ENCODE data around the gene SYCP1.
A peak's percentile ranks its signal among the peaks of the same experiment; 100 is the strongest.
"Not testable (repeated sequence)": the region's sequence is repeated elsewhere in the genome, so short reads cannot be mapped to it uniquely, and the experiment has no call there.

The SYCP1 gene

GRCh38 chr1:114979278-114979891 is 124.7 kb downstream of the SYCP1 start:
- DNase-seq (ENCODE audit: low spot score), result peak; percentile 65

GRCh38 chr1:114982251-114982650 is 127.6 kb downstream of the SYCP1 start:
- no peak for DNase-seq (ENCODE audit: low spot score)

- no peak for DNase-seq (ENCODE audit: low spot score)
These were observed 131.6 kb downstream of the SYCP1 start for GRCh38 chr1:114986286-114986685.

GRCh38 chr1:114988095-114988494 is 133.4 kb downstream of the SYCP1 start:
- no peak for DNase-seq (ENCODE audit: low spot score)

- DNase-seq (ENCODE audit: low spot score), result no peak
These were observed 143.0 kb downstream of the SYCP1 start for GRCh38 chr1:114997510-114998289.

- DNase-seq (ENCODE audit: low spot score), result no peak
These were observed 151.5 kb downstream of the SYCP1 start for GRCh38 chr1:115006191-115006590.

- DNase-seq (ENCODE audit: low spot score), result no peak
These were observed 157.3 kb downstream of the SYCP1 start for GRCh38 chr1:115012006-115012405.

GRCh38 chr1:115012434-115012833 is 157.8 kb downstream of the SYCP1 start:
- no peak for DNase-seq (ENCODE audit: low spot score)

- no peak for DNase-seq (ENCODE audit: low spot score)
These were observed 159.1 kb downstream of the SYCP1 start for GRCh38 chr1:115013792-115014191.

- DNase-seq (ENCODE audit: low spot score), result not testable (repeated sequence)
These were observed 164.9 kb downstream of the SYCP1 start for GRCh38 chr1:115019549-115019948.

- no peak for DNase-seq (ENCODE audit: low spot score)
These were observed 166.5 kb downstream of the SYCP1 start for GRCh38 chr1:115021145-115021544.

GRCh38 chr1:115023593-115023992 is 168.9 kb downstream of the SYCP1 start:
- no peak for DNase-seq (ENCODE audit: low spot score)

GRCh38 chr1:115029526-115029925 is 174.9 kb downstream of the SYCP1 start, which contains the start of gene TSHB:
Gene TSHB, plus strand, starts transcription at chr1:115029826. Its CDS starts 3,537 bp downstream, at chr1:115033363.
- DNase-seq (ENCODE audit: low spot score), result no peak

- no peak for DNase-seq (ENCODE audit: low spot score)
These were observed 176.9 kb downstream of the SYCP1 start for GRCh38 chr1:115031595-115031994.

GRCh38 chr1:115035652-115036051 is 181.0 kb downstream of the SYCP1 start:
- no peak for DNase-seq (ENCODE audit: low spot score)

- no peak for DNase-seq (ENCODE audit: low spot score)
These were observed 182.3 kb downstream of the SYCP1 start for GRCh38 chr1:115036814-115037507.

- no peak for DNase-seq (ENCODE audit: low spot score)
These were observed 185.8 kb downstream of the SYCP1 start for GRCh38 chr1:115040501-115040900.

- DNase-seq (ENCODE audit: low spot score), result no peak
These were observed 187.0 kb downstream of the SYCP1 start for GRCh38 chr1:115041654-115042053.

Data from CD4-positive, alpha-beta T cell treated with Interleukin-6 at 100 ng/mL for 8 hours (primary cell).